PC-9 (cell line): ENCODE data around the gene TBRG4.

Source experiments
- EZH2 ChIP-seq: fragments of 200-600 bp; sonication (generic); IDR thresholded peaks from 2 replicates; pipeline ENCODE4 v1.8.0; 2017; ENCODE audit warnings: antibody characterized with exemption, low read depth
- TF ChIP-seq, protein P1 (sequence below): fragments of 200-600 bp; sonication (generic); conservative IDR thresholded peaks from 2 replicates; pipeline ENCODE4 v1.6.1; 2017; ENCODE audit warnings: mixed run types, antibody characterized with exemption, mild to moderate bottlenecking, moderate library complexity

DNA sequence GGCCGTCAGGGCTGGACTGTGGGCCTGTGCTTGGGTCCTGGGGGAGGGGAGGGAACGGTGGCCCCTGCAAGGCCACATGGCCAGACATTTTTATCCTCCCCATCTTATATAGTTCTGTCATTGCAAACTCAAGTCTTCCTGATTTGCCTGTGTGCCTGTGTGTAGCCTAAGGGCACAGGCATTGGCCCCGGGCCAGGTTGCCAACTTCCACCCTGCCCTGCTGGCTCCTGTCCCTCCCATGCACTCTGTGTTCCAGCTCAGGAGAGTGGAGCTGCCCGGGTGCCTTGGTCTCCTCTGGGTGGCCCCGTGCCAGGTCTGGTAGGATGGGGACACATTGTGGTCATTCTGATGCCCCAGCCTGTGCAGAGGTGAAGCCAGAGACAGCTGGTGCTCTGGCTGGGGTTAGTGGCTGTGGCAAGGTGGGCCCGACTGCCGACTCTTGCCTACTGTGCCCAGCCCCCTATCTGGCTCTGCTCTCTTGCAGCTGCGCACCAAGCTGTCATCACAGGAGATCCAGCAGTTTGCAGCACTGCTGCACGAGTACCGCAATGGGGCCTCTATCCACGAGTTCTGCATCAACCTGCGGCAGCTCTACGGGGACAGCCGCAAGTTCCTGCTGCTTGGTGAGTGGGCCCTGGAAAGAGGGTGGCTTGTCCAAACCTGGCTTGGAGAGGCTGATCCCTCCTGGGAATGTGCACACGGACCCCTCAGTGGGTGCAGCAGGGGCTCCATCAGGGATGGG is 37.5 kb downstream of the TBRG4 start:
- TF ChIP-seq, protein P1, sequence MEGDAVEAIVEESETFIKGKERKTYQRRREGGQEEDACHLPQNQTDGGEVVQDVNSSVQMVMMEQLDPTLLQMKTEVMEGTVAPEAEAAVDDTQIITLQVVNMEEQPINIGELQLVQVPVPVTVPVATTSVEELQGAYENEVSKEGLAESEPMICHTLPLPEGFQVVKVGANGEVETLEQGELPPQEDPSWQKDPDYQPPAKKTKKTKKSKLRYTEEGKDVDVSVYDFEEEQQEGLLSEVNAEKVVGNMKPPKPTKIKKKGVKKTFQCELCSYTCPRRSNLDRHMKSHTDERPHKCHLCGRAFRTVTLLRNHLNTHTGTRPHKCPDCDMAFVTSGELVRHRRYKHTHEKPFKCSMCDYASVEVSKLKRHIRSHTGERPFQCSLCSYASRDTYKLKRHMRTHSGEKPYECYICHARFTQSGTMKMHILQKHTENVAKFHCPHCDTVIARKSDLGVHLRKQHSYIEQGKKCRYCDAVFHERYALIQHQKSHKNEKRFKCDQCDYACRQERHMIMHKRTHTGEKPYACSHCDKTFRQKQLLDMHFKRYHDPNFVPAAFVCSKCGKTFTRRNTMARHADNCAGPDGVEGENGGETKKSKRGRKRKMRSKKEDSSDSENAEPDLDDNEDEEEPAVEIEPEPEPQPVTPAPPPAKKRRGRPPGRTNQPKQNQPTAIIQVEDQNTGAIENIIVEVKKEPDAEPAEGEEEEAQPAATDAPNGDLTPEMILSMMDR: no peak
- no peak for TF ChIP-seq EZH2
